Measurements from ENCODE around the gene CORO2B. TPM values are rescaled to one million over a fixed set of nuclear protein-coding genes. Genes with fewer than 3 reads are reported as not detected.
A peak's percentile ranks its signal among the peaks of the same experiment; 100 is the strongest.

CORO2B gene
- polyA plus RNA-seq, 3 donors, result 24.9 to 26.8 (median 26.6) TPM

DNA sequence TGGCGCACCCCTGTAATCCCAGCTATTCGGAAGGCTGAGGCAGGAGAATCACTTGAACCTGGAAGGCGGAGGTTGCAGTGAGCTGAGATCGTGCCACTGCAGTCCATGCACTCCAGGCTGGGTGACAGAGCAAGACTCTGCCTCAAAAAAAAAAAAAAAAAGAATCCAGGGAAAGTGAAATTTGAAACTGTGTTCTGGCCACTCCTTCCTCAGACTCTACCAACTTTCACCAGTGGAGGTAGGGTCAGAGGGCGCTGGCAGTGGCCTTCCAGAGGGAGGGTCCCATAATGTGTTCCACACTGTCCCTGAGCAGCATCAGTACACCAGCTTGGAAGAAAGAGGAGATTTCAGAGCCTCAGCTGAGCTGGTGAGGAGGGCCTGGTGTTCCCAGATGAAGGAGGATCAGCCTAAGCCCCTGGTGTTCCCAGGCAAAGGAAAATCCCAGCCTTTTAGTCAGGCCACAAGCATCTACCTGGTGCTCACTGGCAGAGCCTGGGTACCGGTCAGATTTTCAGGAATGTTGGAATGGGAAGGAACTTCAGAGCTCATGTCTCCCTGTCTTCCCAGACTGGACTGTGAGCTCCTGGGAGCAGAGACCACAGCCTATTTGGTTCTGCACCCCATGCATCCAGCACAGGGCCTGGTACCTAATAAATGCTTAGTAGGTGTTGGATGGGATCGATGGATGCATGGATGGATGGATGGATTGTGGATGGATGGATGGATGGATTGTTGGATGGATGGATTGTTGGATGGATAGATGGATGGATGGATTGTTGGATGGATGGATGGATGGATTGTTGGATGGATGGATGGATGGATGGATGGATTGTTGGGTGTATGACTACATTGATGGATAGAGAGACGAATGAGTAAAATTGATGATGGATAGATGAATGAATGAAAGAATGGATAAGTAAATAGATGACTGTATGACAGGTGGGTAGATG, 117.9 kb downstream of the CORO2B start:
- DNase-seq, result no peak

DNA sequence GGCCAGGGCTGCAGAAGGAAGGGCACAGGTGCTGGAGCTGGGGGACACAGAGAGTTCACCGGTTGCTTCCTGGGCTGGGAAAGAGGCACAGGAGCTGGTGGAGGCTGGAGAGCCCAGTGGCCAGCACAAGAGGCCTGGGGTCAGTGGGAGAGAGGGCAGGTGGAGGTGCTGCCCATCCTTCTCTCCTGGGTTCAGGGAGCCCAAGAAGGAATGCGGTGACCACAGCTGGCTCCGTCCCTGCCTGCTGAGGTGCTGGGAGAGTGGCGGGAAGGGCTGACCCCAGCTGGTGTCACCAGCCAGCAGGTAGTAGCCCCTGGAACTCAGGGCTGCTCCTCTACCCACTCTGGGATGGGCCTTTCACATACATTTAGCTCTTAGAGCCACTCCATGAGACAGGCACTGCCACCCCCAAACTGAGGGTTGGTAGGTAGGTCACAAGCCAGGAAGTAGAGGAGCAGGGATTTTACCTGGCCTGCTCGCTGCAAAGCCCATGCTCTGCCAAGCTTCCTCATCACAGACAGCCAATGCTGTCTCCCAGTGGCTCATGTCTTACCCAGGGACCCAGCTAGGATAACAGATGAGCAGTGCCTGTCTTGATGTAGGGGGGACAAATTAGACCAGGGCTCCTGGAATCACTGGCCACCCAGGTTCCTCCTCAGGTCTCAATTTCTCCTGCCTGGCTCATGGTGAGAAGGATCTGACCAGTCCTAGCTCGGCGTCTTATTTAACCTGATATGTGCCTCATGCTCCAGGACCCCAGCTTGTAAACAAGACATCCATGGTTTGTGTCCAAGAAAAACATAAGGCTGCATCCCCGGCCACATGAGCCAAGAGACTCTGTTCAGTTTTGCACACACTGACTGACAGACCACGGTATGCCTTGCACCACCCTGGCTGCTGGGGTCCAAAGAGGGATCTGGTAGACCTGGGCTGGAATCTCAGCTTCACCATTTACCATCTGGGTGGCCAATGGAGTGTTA, 119.2 kb downstream of the CORO2B start:
- peak; percentile 35 for DNase-seq

DNA sequence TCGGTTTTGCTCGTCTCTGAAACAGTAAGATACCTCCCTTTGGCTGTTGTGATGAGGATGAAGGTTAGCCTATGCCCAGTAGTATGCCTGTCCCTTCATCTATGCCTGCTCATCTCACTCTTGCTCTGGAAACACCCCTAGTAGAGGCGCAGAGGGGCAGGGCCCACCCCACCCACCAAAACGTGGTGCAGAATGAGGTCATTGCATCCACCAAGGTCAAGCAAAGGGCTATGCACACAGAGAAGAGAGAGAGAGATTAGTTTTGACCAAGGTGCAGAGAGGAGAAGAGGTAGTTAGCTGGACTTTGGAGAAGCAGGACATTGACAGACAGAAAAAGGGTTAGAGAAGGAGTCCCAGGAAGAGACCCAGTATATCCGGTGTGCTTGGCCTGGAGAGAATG, 119.9 kb downstream of the CORO2B start:
- DNase-seq, result no peak

DNA sequence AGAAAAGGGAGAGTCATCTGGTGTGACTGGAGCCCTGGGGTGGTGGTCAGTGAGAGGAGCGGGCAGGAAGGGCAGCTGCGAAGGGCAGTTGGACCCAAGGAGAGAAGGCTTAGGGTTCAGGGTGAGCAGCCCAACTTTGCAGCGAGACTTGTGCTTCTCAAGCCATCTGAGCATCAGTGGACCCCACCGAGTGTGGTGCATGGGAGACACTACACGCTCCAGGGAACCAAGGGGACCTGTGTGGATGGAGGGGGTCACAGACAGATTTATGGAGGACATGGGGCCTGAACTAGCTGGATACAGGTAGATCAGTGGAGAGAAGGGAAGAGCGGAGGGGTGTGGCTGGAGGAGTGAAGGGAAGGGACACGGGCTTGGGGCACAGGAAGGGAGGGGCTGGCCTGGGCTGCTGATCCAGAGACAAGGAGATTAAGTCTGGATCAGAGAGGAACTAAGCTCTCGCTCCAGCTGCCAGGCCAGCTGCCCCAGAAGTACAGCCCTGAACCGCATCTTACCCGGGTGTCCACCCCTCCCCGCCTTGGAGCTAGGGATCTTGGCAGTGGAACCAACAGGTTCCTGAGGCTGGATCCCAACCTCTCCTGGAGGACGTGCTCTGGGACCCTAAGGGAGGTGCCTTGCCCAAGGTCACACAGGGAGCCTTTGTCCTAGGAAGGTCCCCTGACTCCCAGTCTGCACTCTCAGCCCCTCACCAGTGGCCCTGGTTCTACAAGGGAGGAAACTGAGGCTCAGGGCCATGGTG, 120.5 kb downstream of the CORO2B start:
- DNase-seq, result no peak

DNA sequence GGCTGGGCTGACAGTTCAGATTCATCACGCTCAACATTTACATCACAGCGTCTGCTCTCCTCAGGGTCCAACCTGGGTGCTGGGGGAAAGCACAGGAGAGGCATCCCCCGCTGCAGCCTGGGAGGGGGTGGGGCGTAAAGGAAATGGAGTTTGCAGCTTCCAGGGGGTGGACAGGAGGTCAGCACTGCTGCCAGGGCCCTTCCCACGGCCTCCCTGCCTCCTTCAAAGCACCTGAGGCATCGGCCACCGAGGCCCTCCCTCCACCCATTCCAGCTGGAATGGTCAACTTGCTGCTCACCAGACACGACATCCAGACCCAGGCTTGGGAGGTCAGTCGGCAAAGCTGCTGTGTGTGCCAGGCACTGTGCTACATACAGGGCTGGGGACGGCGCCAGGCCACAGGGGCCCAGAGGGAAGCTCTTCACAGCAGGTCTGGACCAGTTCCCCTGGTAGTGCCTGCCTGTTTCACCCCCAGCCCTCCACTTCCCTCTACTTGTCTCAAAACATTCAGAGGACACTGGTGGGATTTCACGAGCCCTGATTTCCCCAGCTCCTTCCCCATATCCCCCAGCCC, 121.2 kb downstream of the CORO2B start:
- no peak for DNase-seq

DNA sequence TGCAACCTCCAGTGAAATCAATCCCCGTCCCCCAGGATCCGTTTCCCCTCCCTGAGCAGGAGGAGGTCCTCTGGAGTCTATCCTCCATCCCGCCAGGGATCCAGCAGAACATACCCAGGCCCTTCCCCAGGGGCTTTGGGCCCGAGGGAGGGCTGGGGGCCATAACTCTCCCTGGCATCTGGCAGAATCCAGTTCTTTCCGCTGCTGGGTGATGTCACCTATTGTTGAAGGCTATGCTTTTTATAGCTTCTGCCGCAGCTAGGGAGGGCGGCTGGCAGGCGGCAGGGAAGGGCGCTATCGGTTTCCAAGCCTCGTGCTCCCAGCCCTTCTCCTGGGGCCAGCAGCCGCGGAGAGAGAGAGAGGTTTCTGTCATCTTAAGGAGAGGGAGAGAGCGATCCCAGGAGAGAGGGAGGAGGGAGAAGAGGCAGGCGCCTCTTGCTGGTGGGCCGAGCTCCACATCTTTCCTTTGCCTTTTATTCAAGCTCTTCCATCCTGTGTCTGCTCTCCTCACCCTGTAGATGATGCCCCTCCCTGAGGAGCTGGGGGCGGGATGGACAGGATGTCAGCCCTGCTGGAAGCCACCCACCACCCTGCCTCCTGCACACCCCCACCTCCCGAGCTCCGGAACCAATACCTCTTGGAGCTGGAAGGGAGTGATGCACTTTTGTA, 121.8 kb downstream of the CORO2B start:
- DNase-seq, result peak; percentile 80

DNA sequence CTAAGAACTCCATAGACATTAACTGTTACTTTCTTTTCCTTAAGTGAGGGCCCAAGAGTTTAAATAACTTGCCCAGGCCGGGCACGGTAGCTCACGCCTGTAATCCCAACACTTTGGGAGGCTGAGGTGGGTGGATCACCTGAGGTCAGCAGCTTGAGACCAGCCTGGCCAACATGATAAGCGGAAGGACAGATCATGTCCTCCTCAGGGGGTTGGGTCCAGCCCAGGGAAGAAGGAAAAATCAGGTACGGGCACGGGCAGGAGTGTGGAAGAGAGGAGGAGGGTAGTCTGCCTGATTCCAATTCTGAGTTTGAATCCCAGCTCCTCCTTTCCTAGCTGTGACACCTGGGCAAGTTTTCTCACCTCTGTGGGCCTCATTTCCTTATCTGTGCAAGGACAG, 123.1 kb downstream of the CORO2B start:
- DNase-seq, result no peak

DNA sequence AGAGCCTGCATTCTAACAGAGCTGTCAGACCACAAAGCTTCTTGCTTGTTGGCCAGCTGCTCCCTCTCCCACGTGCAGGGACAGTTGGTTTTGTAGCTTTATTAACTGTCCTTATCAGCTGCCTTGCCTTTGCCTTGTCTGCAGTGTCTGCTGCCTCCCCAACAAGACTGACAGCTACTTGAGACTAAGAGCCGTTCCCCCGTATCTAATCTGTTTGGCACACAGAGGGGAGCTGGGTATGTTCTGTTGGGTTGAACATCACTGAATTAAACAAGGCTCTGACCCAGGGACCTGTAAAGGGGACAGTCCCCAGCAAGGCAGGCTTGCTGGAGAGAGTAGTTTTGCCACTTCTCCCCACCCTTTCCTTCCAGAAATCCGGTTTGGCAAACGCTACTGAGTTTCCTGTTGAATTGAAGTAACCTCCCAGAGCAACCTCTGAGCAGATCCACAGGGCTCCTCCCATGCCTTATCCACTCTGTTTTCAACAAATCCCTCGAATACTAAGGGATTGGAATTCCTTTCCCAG, 125.8 kb downstream of the CORO2B start:
- DNase-seq, result no peak

DNA sequence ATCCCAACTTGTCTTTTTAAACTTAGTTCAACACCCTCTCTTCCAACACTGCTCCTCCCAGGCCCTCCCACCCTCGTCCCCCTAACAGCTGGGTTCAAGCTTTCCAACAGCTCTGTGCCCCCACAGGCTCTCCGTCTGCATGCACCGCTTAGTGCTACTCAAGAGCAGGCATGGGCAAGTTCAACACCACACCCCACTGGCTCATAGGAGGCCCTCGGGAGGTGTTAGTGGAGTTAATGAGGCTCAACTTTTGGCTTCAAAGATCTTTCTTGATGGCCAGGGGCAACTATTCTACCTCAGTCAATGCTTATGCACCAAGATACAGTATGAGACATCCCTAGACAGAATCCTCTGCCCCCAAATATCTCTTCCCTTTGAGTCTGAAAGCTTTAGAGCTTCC, 127.5 kb downstream of the CORO2B start:
- DNase-seq, result no peak

DNA sequence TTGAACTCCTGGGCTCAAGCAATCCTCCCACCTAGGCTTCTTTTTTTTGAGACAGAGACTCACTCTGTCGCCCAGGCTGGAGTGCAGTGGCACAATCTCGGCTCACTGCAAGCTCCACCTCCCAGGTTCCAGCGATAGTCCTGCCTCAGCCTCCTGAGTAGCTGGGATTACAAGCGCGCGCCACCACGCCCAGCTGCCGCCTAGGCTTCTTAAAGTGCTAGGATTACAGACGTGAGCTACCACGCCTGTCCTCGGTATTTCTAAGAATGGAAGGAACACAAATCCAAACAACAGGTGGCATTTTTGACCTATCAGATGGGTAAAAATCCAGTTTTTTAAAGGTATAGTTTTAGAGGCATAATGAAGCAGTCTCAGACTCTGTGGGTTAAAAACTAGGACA, 128.1 kb downstream of the CORO2B start:
- DNase-seq, result no peak

DNA sequence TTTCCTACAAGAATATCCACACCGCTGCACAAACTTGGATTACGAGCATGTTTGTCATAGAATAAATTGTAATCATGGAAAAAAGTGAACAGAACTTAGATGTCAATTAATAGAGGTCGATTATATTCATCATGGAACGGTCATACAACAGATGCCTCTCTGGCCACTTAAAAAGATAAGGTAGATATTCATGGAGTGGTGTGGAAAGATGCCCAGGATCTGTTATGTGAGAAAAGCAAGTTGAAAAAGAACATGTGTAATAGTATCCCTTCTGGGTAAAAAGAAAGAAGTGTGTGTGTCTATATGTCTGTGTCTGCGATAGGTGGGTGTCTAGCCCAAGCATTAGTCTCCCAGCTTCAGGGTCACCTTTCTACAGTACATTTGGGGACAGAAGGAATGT, 128.6 kb downstream of the CORO2B start:
- no peak for DNase-seq

DNA sequence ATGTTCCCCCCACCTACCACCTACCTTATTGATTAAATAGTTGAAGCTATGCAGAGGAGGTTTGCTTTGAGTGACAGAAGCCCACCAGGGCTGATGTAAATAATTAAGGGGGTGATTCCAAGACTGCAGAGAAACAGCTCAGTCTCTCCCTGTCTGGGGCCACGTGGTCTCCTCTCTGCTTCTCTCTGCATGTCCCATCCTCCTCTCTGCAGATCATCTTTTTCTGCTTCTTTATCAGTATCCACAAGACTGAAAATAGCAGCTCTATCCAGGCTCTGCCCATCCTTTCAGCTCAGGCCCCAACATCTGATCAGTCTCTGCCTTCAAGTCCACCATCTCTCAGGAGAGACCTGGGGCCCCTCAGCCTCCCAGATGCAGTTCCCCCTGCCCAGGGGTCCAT, 131.1 kb downstream of the CORO2B start:
- DNase-seq, result no peak

DNA sequence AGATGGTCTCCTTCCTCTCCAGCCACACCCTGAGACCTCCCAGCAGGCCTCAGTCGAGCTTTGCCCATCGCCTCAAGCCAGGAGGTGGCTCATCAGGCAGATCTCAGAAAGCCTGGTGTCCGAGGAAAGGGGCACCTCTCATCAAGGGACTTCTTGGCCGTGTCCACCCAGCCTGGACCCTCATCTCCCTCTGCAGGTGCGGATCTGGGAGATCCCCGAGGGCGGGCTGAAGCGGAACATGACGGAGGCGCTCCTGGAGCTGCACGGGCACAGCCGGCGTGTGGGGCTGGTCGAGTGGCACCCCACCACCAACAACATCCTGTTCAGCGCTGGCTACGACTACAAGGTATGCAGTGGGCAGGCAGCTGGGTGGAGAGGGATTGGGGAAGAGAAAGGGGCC, 131.7 kb downstream of the CORO2B start:
- no peak for DNase-seq

DNA sequence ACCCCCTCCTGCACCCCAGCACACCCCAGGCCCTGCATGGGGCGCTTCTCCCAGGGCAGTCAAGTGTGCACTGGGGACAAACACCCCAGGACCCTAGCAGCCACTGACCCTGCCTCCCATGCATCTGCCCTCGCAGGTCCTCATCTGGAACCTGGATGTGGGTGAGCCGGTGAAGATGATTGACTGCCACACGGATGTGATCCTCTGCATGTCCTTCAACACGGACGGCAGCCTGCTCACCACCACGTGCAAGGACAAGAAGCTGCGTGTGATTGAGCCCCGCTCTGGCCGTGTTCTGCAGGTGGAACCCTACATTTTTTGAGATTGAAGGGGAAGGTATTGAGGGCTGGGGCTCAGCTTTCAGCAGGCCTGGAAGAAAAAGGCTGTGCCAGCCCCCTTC, 132.6 kb downstream of the CORO2B start:
- no peak for DNase-seq

DNA sequence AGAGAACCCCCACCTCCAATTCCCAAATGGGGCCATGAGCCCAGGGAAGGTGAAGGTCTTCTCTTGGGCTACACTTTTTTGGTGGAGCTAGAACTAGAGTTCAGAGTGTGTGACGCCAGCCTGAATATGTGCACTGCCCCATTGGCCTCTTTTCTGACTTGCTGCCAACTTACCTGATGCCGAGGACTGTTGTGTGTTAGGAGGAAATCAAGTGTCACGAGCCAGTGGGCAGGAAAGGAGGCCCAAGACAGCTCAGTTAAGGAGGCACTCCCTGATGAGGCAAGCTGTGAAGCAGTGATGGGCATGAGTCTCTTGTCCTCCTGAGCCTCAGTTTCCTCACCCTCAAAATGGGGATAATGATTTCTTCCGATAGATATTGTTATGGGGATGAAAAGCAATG, 134.1 kb downstream of the CORO2B start:
- DNase-seq, result no peak

DNA sequence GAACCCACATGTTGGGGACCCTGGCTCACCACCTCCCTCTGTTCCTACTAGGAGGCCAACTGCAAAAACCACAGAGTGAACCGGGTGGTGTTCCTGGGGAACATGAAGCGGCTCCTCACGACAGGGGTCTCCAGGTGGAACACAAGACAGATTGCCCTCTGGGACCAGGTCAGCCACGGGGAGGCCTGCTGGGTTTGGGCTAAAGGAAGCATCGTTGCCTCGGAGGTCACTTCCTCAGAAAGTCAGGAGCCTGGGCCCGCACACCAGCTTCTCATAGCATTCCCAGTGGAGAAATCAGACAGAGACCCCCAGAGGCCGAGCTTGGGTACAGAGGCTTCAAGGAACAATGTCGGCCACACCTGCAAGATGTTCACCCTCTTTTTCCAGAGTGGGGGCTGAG, 135.1 kb downstream of the CORO2B start:
- no peak for DNase-seq

DNA sequence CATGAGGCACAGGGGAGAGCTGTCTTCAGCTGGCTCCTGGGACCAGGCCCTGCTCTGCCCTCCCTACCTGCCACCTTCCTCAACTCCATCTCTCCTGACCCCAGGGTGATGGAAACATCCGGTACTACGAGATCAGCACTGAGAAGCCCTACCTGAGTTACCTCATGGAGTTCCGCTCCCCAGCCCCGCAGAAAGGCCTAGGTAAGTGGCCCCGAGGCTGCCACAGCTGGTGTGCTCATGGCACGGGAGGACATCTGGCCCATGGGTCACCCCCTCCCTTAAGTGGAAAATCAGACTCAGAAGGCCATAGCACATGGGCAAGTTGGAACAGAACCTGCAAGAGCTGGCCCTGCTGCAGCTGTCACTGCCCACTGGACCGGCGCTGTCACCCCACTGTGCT, 136.3 kb downstream of the CORO2B start:
- DNase-seq, result no peak

DNA sequence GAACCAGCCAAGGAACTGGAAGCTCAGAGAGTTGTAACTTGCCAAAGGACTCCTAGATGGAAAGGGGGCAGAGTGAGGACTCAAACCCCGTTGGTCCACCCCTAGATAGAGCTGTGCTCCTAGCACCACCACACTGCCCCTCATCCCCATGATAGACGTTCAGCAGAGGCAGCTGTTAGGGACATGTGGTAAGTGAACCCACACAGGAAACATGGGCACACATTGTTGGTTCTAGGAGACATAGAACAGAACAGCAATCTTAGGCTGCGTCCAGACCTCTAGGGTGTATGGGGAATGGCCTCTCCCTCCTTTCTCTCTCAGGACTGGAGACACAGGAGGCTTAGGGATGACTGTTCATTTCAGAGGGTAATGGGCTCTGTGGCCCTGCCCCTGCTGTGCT, 139.2 kb downstream of the CORO2B start:
- no peak for DNase-seq

DNA sequence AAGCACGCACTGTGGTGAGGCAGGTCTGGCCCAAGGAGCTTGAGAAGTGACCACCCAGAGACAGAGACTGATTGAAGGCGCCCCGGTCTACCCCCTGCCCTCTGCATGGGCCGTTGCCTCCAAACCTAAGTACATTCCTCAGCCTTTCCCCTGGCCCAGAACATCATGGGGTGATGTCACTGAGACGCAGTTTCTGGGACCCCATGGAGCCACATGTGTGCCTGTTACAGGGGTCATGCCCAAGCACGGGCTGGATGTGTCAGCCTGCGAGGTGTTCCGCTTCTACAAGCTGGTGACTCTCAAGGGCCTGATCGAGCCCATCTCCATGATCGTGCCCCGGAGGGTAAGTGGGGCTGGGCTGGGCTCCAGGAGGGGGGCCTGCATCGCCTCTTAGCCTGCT, 139.7 kb downstream of the CORO2B start:
- no peak for DNase-seq

DNA sequence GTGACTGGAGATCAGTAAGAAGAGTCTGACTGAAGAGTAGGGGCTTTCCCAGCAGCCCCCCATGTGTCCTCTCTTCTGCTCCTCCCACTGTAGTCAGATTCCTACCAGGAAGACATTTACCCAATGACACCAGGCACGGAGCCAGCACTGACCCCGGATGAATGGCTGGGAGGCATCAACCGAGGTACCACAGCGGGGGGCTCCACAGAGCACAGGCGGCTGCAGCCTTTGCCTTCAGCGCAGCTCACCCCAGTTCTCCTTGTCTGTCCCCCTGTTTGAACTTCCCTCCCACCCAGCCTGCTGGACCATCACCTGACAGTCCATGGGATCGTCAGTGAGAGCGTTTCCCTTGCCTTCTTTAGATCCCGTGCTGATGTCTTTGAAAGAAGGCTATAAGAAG, 140.3 kb downstream of the CORO2B start:
- DNase-seq, result no peak

DNA sequence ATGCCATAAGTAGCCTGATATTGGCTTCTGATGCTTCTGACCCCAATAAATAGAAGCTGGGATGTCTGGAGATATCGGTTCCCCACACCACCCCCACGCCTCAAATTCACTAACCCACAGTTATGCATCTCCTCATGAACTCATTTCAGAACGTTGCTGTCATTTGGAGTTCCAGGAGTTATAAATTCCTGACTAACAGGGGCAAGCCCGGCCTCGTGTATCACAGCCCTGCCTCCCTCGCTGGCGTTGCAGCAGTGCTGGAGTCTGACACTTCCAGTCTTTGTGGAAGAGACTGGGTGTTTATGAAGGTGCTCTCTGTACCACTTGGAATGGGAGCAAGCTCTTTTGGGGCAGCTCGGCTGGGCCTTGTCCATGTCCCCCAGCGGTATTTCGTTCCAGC, 140.9 kb downstream of the CORO2B start:
- no peak for DNase-seq
